Measurements from ENCODE around the gene SP140. TPM values are rescaled to one million over a fixed set of nuclear protein-coding genes. Genes with fewer than 3 reads are reported as not detected.

The SP140 gene
- 1 to 10 TPM; 3.1 to 4.9 (median 3.7) TPM for total RNA-seq
- long read RNA-seq, donor 1, partial matches to known transcripts = 0 of 1 reads
- long read RNA-seq, donor 1, other reads (novel, unspliced or antisense) = 1 of 1 reads
- long read RNA-seq, donor 2, partial matches to known transcripts = 0 of 2 reads
- long read RNA-seq, donor 2, other reads (novel, unspliced or antisense) = 1 of 2 reads

DNA sequence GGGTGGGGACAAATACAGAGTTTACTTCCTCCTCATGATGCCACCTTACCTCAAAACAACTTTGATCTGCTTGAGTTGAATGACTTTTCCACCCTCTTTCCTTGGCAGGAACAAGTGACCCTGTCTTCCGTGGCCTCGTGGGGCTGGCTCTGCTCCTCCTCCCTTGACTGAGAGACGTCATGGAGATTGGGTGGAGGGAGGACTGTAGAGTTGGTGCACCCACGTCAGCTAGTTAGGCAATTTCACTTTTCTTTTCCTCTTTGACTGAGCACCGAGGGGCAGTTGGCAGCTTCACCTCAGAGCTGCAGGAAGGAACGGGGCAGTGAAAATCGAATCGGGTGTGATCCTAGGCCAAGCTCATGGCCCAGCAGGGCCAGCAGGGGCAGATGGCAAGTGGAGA, at the start of gene SP140:
Gene SP140 (plus strand): TSS at position 251 of the 400 bp plus-strand sequence. CDS start 109 bp downstream, at position 360.
- H3K4me1 ChIP-seq (ENCODE audit: low read depth) = no peaks in the 10 kb centered on the region
- DNase-seq (peak; percentile 43 to 80 (median 64)), ATAC-seq (peak; percentile 92)
- no peaks in the 10 kb centered on the region for H3K9me3 ChIP-seq
- no peak within 1 kb of the TSS for H3K4me3 ChIP-seq
- TF ChIP-seq, protein P1, sequence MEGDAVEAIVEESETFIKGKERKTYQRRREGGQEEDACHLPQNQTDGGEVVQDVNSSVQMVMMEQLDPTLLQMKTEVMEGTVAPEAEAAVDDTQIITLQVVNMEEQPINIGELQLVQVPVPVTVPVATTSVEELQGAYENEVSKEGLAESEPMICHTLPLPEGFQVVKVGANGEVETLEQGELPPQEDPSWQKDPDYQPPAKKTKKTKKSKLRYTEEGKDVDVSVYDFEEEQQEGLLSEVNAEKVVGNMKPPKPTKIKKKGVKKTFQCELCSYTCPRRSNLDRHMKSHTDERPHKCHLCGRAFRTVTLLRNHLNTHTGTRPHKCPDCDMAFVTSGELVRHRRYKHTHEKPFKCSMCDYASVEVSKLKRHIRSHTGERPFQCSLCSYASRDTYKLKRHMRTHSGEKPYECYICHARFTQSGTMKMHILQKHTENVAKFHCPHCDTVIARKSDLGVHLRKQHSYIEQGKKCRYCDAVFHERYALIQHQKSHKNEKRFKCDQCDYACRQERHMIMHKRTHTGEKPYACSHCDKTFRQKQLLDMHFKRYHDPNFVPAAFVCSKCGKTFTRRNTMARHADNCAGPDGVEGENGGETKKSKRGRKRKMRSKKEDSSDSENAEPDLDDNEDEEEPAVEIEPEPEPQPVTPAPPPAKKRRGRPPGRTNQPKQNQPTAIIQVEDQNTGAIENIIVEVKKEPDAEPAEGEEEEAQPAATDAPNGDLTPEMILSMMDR (IDR thresholded peaks at IDR 0.05) = no peak
- intact Hi-C loops (cut with DNase I, micrococcal nuclease) = no loop called here
- H3K36me3 ChIP-seq (ENCODE audit: low read depth) = no peaks in the 10 kb centered on the region

DNA sequence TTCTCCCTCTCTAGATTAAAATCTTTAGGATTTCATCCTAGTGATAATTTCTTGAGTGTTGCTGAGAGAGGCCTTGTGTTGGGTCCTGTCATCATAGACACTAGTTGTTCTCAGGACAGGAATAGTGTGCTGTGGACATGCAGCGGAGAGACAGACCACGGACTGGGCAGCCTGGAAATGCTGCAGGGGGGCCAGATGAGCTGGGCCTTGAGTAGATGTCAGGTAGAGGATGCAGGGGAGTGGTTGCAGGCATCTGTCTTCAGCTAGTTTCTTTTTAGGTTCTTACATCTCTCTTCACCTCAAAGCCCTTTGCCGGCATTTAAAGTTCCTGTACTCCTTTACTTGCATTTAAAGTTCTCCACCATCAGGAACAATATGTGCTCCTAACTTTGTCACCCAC, 48.5 kb upstream of the SP140 start:
- DNase-seq (no peak), ATAC-seq (no peak)
- TF ChIP-seq, protein P1 (IDR thresholded peaks at IDR 0.05) = no peak
- H3K36me3 ChIP-seq (ENCODE audit: low read depth) = peaks cover 6% of the 10 kb centered on the region
- intact Hi-C loops (cut with DNase I, micrococcal nuclease) = no loop called here
- H3K9me3 ChIP-seq = no peaks in the 10 kb centered on the region
- H3K4me3 ChIP-seq = no peak overlapping the region
- no peaks in the 10 kb centered on the region for H3K4me1 ChIP-seq (ENCODE audit: low read depth)

GRCh38 chr2:230178546-230179485, 46.7 kb upstream of the SP140 start:
- Histone ChIP-seq H3K4me3 (no peak overlapping the region), H3K36me3 (ENCODE audit: low read depth) (peaks cover 6% of the 10 kb centered on the region), H3K9me3 (no peaks in the 10 kb centered on the region), H3K4me1 (ENCODE audit: low read depth) (no peaks in the 10 kb centered on the region)
- DNase-seq (no peak), ATAC-seq (no peak)
- intact Hi-C loops (cut with DNase I, micrococcal nuclease) = no loop called here
- TF ChIP-seq, protein P1 (IDR thresholded peaks at IDR 0.05) = no peak

DNA sequence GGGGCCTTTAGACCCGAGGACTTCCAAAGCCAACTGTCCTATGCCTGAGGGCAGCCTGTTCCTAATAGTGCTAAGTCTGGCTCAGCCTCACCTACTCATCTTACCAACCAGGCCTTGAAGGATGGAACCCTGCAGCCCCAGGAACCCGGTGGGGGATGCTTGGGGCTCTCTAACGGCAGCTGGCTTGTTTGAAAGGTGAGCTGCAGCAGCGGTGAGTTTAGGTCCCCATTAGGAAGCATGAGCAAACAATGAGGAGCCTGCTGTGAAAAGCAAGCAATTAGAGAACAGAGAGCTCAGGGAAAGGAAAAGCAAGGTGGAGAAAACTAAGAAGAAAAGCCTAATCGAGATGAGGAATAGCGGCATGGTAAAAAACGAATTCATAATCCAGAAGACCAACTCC, 45.6 kb upstream of the SP140 start:
- ATAC-seq (no peak), DNase-seq (no peak)
- TF ChIP-seq, protein P1 (IDR thresholded peaks at IDR 0.05) = no peak
- intact Hi-C loops (cut with DNase I, micrococcal nuclease) = no loop called here
- Histone ChIP-seq H3K36me3 (ENCODE audit: low read depth) (peaks cover 6% of the 10 kb centered on the region), H3K4me1 (ENCODE audit: low read depth) (no peaks in the 10 kb centered on the region), H3K9me3 (no peaks in the 10 kb centered on the region), H3K4me3 (no peak overlapping the region)

- ATAC-seq = peak; percentile 91
- peaks cover 6% of the 10 kb centered on the region for H3K36me3 ChIP-seq (ENCODE audit: low read depth)
Measured at GRCh38 chr2:230181195-230181594, 44.3 kb upstream of the SP140 start.

More at GRCh38 chr2:230181195-230181594, 44.3 kb upstream of the SP140 start:
- no peaks in the 10 kb centered on the region for H3K4me1 ChIP-seq (ENCODE audit: low read depth)
- TF ChIP-seq, protein P1 (IDR thresholded peaks at IDR 0.05) = no peak
- no peak for DNase-seq
- H3K4me3 ChIP-seq = no peak overlapping the region
- intact Hi-C loops (cut with DNase I, micrococcal nuclease) = no loop called here
- H3K9me3 ChIP-seq = no peaks in the 10 kb centered on the region
